KMS-11 (cell line): ENCODE results near the gene LPA.
"Not testable (repeated sequence)": the region's sequence is repeated elsewhere in the genome, so short reads cannot be mapped to it uniquely, and the experiment has no call there.

Source experiments
- H2AFZ ChIP-seq: fragments of 200-600 bp; sonication (generic); 2 replicates; pipeline ENCODE4 v1.6.1; 2016; ENCODE audit warnings: antibody characterized with exemption, mixed run types, low read depth
- H3K27ac ChIP-seq: fragments of 200-600 bp; sonication (generic); 2 replicates; pipeline ENCODE4 v1.6.1; 2016; ENCODE audit warnings: mild to moderate bottlenecking, mixed run types
- H3K27me3 ChIP-seq: fragments of 200-600 bp; sonication (generic); 2 replicates; pipeline ENCODE4 v1.6.1; 2017; ENCODE audit warnings: mild to moderate bottlenecking, low read depth, mixed run types, moderate library complexity; ENCODE audit not compliant: insufficient read depth
- H3K36me3 ChIP-seq: fragments of 200-600 bp; sonication (generic); 2 replicates; pipeline ENCODE4 v1.6.1; 2017; ENCODE audit warnings: mild to moderate bottlenecking, mixed run types; ENCODE audit not compliant: insufficient read depth
- H3K4me1 ChIP-seq: fragments of 200-600 bp; sonication (generic); 2 replicates; pipeline ENCODE4 v1.6.1; 2016; ENCODE audit warnings: mild to moderate bottlenecking, low read depth, mixed run types; ENCODE audit not compliant: poor library complexity, severe bottlenecking
- H3K4me2 ChIP-seq: fragments of 200-600 bp; sonication (generic); 2 replicates; pipeline ENCODE4 v1.7.0; 2016; ENCODE audit warnings: mild to moderate bottlenecking, mixed run types
- H3K4me3 ChIP-seq: fragments of 200-600 bp; sonication (generic); IDR thresholded peaks from 2 replicates; pipeline ENCODE4 v1.6.1; 2017; ENCODE audit warnings: low read depth, low read length, mixed read lengths; ENCODE audit not compliant: insufficient read depth
- H3K79me2 ChIP-seq: fragments of 200-600 bp; sonication (generic); 2 replicates; pipeline ENCODE4 v1.6.1; 2016; ENCODE audit warnings: low read depth, mixed run types; ENCODE audit not compliant: insufficient read depth
- H3K9ac ChIP-seq: fragments of 200-600 bp; sonication (generic); 2 replicates; pipeline ENCODE4 v1.6.1; 2016; ENCODE audit warnings: mild to moderate bottlenecking, mixed run types
- H4K20me1 ChIP-seq: fragments of 200-600 bp; sonication (generic); 2 replicates; pipeline ENCODE4 v1.6.1; 2016; ENCODE audit warnings: mild to moderate bottlenecking, mixed run types; ENCODE audit not compliant: insufficient read depth
- CTCF ChIP-seq: fragments of 200-600 bp; sonication (generic); conservative IDR thresholded peaks from 2 replicates; pipeline ENCODE4 v1.6.1; 2017; ENCODE audit warnings: low read depth, mild to moderate bottlenecking, antibody characterized with exemption, low read length, moderate library complexity, mixed read lengths

LPA gene

GRCh38 chr6:160679402-160679769 is 15.3 kb upstream of the LPA start:
- no peaks in the 10 kb centered on the region for H3K4me1 ChIP-seq
- H3K79me2 ChIP-seq, result no peaks in the 10 kb centered on the region
- no peaks in the 10 kb centered on the region for H3K27me3 ChIP-seq
- TF ChIP-seq CTCF, result no peak
- H3K4me2 ChIP-seq, result no peak overlapping the region
- no peak overlapping the region for H2AFZ ChIP-seq
- H3K27ac ChIP-seq, result no peak overlapping the region
- no peak overlapping the region for H3K4me3 ChIP-seq
- H3K9ac ChIP-seq, result no peak overlapping the region
- no peaks in the 10 kb centered on the region for H4K20me1 ChIP-seq
- no peaks in the 10 kb centered on the region for H3K36me3 ChIP-seq

GRCh38 chr6:160678744-160679401 is 14.8 kb upstream of the LPA start:
- Histone ChIP-seq H3K9ac (no peak overlapping the region), H3K4me2 (no peak overlapping the region), H4K20me1 (no peaks in the 10 kb centered on the region), H3K4me3 (no peak overlapping the region), H3K27me3 (no peaks in the 10 kb centered on the region), H3K4me1 (no peaks in the 10 kb centered on the region), H3K27ac (no peak overlapping the region), H3K79me2 (no peaks in the 10 kb centered on the region), H3K36me3 (no peaks in the 10 kb centered on the region), H2AFZ (no peak overlapping the region)
- no peak for TF ChIP-seq CTCF

- Histone ChIP-seq H3K9ac (no peak overlapping the region), H3K27me3 (no peaks in the 10 kb centered on the region), H3K4me3 (no peak overlapping the region), H2AFZ (no peak overlapping the region), H3K27ac (no peak overlapping the region), H3K36me3 (no peaks in the 10 kb centered on the region), H3K4me1 (no peaks in the 10 kb centered on the region), H4K20me1 (no peaks in the 10 kb centered on the region), H3K4me2 (no peak overlapping the region), H3K79me2 (no peaks in the 10 kb centered on the region)
- no peak for TF ChIP-seq CTCF
These were observed 14.2 kb upstream of the LPA start for GRCh38 chr6:160678230-160678629.

- H3K27me3 ChIP-seq, H3K79me2 ChIP-seq, H3K4me2 ChIP-seq, H2AFZ ChIP-seq, H3K4me3 ChIP-seq, H3K4me1 ChIP-seq, H3K27ac ChIP-seq, H3K9ac ChIP-seq, H4K20me1 ChIP-seq, H3K36me3 ChIP-seq: not testable (repeated sequence)
These were observed 12.3 kb upstream of the LPA start for GRCh38 chr6:160676418-160676817.

GRCh38 chr6:160668589-160668988 is 4.5 kb upstream of the LPA start:
- Histone ChIP-seq H3K4me2 (no peak overlapping the region), H2AFZ (no peak overlapping the region), H3K79me2 (no peaks in the 10 kb centered on the region), H3K4me3 (no peak overlapping the region), H3K9ac (no peak overlapping the region), H3K27me3 (no peaks in the 10 kb centered on the region), H3K4me1 (no peaks in the 10 kb centered on the region), H3K36me3 (no peaks in the 10 kb centered on the region), H4K20me1 (no peaks in the 10 kb centered on the region), H3K27ac (no peak overlapping the region)
- TF ChIP-seq CTCF, result no peak
